Prostate gland (tissue), 2 donors: ENCODE measurements around the gene MET. TPM values are rescaled to one million over a fixed set of nuclear protein-coding genes. Genes with fewer than 3 reads are reported as not detected.
A peak's percentile ranks its signal among the peaks of the same experiment; 100 is the strongest.

Experiments used
- DNase-seq: peaks from one replicate; pipeline ENCODE4 v3.0.0-alpha.2; 2019; ENCODE audit warnings: low spot score
- H3K27ac ChIP-seq, 2 donors: fragments of 200-600 bp; sonication (generic); 2 replicates each; pipeline ENCODE4 v1.5.1; 2017 to 2019
- H3K27me3 ChIP-seq: fragments of 200-600 bp; sonication (generic); replicated peaks from 2 replicates; pipeline ENCODE4 v1.5.1; 2019; ENCODE audit not compliant: insufficient read depth
- H3K36me3 ChIP-seq, 2 donors: fragments of 200-600 bp; sonication (generic); 1 replicate in 1 of 2; 2 replicates in 1 of 2; pipeline versions ENCODE4 v1.5.1 to v1.8.1; 2017 to 2019
- H3K4me1 ChIP-seq: fragments of 200-600 bp; sonication (generic); replicated peaks from 2 replicates; pipeline ENCODE4 v1.5.1; 2019
- H3K4me3 ChIP-seq, 2 donors: fragments of 200-600 bp; sonication (generic); 2 replicates each; pipeline ENCODE4 v1.5.1; 2017 to 2019
- H3K9me3 ChIP-seq: fragments of 200-600 bp; sonication (generic); 2 replicates; pipeline ENCODE4 v1.5.1; 2017
- CTCF ChIP-seq, 4 experiments: fragments of 200-600 bp in 2 of 4; fragments of 450-650 bp in 2 of 4; sonication (generic) in 2 of 4; IDR thresholded peaks; 1 replicate in 3 of 4; 2 replicates in 1 of 4; pipeline ENCODE4 v1.5.1; 2016 to 2019; ENCODE audit warnings: antibody characterized with exemption in 4 of 4, mild to moderate bottlenecking in 2 of 4, moderate library complexity in 2 of 4
- POLR2A ChIP-seq: fragments of 450-650 bp; IDR thresholded peaks from one replicate; pipeline ENCODE4 v1.6.1; 2016; ENCODE audit warnings: antibody characterized with exemption, mild to moderate bottlenecking
- POLR2AphosphoS5 ChIP-seq: sonication (generic); formaldehyde crosslinking; IDR thresholded peaks from one replicate; pipeline ENCODE4 v1.6.1; 2017; ENCODE audit warnings: antibody characterized with exemption
- WGBS: methylation state at CpG from one replicate; pipeline ENCODE4 v1.1.5; 2018; 5-methylcytosine and 5-hydroxymethylcytosine counted together
- intact Hi-C: fragments of 100-400 bp; cut with DNase I; formaldehyde crosslinking; loops from one replicate; pipeline ENCODE4 v1.14.2; 2022
- total RNA-seq, 2 donors: library from RNA; depleted of rRNA; stranded (reverse); fragments of >200 nt; gene quantifications; one replicate each; pipeline ENCODE4 v1.1.0, GENCODE V29; 2016

The MET gene
- total RNA-seq, 2 donors from 2014 or later = 14.2 to 17.0 TPM

DNA sequence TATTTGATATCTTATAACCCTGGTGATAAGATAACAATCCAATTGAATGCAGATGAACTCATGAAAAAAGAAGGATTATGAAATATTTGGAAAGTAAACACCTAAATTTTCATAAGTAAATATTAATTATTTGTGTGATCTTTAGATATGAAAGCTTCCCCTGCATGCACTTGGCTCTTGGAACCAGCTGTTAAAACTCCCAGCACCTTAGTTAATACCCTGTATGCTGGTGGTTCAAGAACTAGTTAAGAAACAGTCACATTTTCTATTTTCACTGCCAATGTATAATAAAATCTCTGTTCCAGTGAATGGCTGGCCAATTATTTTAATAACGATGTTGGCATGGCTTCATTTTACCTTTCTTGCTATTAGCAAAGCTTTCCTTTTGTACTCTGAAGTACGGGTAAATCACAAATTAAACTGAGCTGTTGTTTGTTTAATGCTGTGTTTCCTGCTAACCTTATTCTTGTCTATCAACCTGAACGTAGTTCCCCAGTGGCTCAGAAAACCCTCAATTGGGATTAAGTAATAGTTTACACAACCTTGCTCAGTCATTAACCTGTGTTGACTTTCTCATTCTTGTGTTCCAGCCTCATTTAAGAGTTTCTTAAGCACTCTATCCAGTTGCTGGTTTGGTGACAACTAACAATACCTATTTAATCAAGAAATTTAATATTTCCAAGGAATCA lies 38.9 kb downstream of the MET start:
- Histone ChIP-seq H3K4me3 (no peak overlapping the region), H3K27ac (no peak overlapping the region), H3K4me1 (no peaks in the 10 kb centered on the region), H3K27me3 (no peaks in the 10 kb centered on the region), H3K9me3 (no peaks in the 10 kb centered on the region), H3K36me3 (no peaks in the 10 kb centered on the region)
- WGBS = 28% methylated on average over 3 of the region's 3 CpGs
- intact Hi-C loops = no loop called here
- no peak for DNase-seq
- TF ChIP-seq POLR2AphosphoS5 = peak; percentile 47
- TF ChIP-seq CTCF (IDR thresholded peaks at IDR 0.05) = no peak
- no peak for TF ChIP-seq POLR2A

GRCh38 chr7:116711790-116712189 lies 39.8 kb downstream of the MET start:
- Histone ChIP-seq H3K27me3 (no peaks in the 10 kb centered on the region), H3K4me1 (no peaks in the 10 kb centered on the region), H3K27ac (no peak overlapping the region), H3K36me3 (no peaks in the 10 kb centered on the region), H3K9me3 (no peaks in the 10 kb centered on the region), H3K4me3 (no peak overlapping the region)
- 90% methylated on average over 4 of the region's 4 CpGs for WGBS
- intact Hi-C loops = no loop called here
- no peak for DNase-seq
- TF ChIP-seq CTCF (IDR thresholded peaks at IDR 0.05) (no peak), POLR2AphosphoS5 (no peak), POLR2A (no peak)

- no peaks in the 10 kb centered on the region for H3K9me3 ChIP-seq
- 88% methylated on average over 4 of the region's 4 CpGs for WGBS
- H3K4me1 ChIP-seq = no peaks in the 10 kb centered on the region
- intact Hi-C loops = no loop called here
- TF ChIP-seq CTCF (IDR thresholded peaks at IDR 0.05) (no peak), POLR2A (no peak), POLR2AphosphoS5 (no peak)
- no peak overlapping the region for H3K27ac ChIP-seq
- DNase-seq = no peak
- H3K36me3 ChIP-seq = no peaks in the 10 kb centered on the region
- H3K4me3 ChIP-seq = no peak overlapping the region
- no peaks in the 10 kb centered on the region for H3K27me3 ChIP-seq
Measured at GRCh38 chr7:116713500-116713899, 41.5 kb downstream of the MET start.

DNA sequence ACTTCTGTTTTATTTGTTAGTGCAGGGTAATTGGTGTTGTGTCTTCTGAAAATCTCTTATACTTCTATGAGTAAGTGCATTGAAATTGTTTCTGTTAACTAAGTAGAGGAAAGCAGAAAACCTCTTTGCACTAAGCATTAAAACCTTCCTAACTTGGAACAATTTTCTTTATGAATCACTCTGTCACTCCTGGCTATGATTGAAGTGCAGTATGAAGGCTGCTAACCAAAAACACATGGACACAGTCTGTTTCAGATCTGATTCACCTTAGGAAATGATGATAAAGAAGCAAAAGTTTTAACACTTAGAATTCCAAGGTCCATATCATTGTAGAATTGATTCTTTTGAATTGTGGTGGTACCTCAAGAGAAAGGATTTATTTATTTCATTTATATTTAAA lies 41.9 kb downstream of the MET start:
- no peaks in the 10 kb centered on the region for H3K27me3 ChIP-seq
- no peak for TF ChIP-seq CTCF (IDR thresholded peaks at IDR 0.05)
- TF ChIP-seq POLR2AphosphoS5 = no peak
- TF ChIP-seq POLR2A = no peak
- intact Hi-C loops = no loop called here
- no peak overlapping the region for H3K27ac ChIP-seq
- H3K4me1 ChIP-seq = no peaks in the 10 kb centered on the region
- H3K9me3 ChIP-seq = no peaks in the 10 kb centered on the region
- DNase-seq = no peak
- H3K4me3 ChIP-seq = no peak overlapping the region
- H3K36me3 ChIP-seq = no peaks in the 10 kb centered on the region

DNA sequence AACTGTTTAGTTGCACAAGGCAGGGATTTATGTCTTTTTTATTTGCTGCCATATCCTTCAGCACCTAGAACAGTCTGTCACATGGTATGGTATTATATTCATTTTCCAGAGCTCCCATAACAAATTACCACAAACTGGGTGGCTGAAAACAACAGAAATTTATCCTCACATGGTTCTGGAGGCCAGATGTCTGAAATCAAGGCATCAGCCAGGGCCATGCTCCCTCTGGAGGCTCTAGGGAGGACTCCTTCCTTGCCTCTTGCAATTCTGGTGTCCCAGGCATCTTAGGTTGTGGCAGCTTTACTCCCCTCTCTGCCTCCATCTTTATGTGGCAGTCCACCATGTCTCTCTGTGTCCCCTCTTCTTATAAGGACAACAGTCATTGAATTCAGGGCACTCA lies 43.1 kb downstream of the MET start:
- Histone ChIP-seq H3K27ac (no peak overlapping the region), H3K27me3 (no peaks in the 10 kb centered on the region), H3K4me1 (no peaks in the 10 kb centered on the region), H3K4me3 (no peak overlapping the region), H3K9me3 (no peaks in the 10 kb centered on the region), H3K36me3 (no peaks in the 10 kb centered on the region)
- intact Hi-C loops = no loop called here
- DNase-seq = no peak
- TF ChIP-seq POLR2A = no peak
- no peak for TF ChIP-seq POLR2AphosphoS5
- no peak for TF ChIP-seq CTCF (IDR thresholded peaks at IDR 0.05)
